GM12865 (cell line): ENCODE measurements around the gene DPP10.

Source experiments
- DNase-seq: peaks from one replicate; pipeline ENCODE4 v3.0.0; 2010; ENCODE audit warnings: low read depth
- H3K4me3 ChIP-seq: 2 replicates; pipeline ENCODE4 v1.5.1; 2011; ENCODE audit warnings: mild to moderate bottlenecking, low read depth, low read length, control low read depth
- CTCF ChIP-seq: IDR thresholded peaks from 2 replicates; pipeline ENCODE4 v1.5.1; 2011; ENCODE audit warnings: low read length, control low read depth, low read depth, inconsistent platforms; ENCODE audit not compliant: insufficient read depth; ENCODE audit errors: missing control alignments

The DPP10 gene

GRCh38 chr2:114464961-114465706 lies 22.7 kb downstream of the DPP10 start:
- TF ChIP-seq CTCF, result no peak
- H3K4me3 ChIP-seq, result no peak overlapping the region
- no peak for DNase-seq

- DNase-seq, result no peak
- H3K4me3 ChIP-seq, result no peak overlapping the region
- no peak for TF ChIP-seq CTCF
These were observed 25.9 kb downstream of the DPP10 start for GRCh38 chr2:114468343-114468742.

DNA sequence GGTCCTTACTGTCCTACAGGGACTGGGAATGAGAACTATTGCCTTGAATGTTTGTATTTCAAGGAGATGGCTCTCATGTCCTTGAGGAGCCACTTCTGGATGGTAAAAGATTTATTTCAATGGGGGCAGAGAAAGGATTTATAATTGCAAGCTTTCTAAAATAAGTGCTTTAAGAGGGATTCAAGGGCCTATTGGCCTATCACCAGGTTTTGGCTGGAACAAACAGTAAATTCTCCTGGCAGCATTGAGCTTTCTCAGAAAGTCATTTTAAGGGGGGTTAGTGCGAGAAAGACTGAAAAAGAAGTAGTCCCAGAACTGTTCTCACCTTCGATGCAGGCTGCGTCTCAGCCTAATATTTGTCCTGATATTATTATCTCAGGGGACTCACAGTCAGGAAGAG lies 29.8 kb downstream of the DPP10 start:
- DNase-seq, result no peak
- no peak for TF ChIP-seq CTCF
- H3K4me3 ChIP-seq, result no peak overlapping the region

GRCh38 chr2:114472726-114473125 lies 30.3 kb downstream of the DPP10 start:
- TF ChIP-seq CTCF, result no peak
- DNase-seq, result no peak
- no peak overlapping the region for H3K4me3 ChIP-seq

DNA sequence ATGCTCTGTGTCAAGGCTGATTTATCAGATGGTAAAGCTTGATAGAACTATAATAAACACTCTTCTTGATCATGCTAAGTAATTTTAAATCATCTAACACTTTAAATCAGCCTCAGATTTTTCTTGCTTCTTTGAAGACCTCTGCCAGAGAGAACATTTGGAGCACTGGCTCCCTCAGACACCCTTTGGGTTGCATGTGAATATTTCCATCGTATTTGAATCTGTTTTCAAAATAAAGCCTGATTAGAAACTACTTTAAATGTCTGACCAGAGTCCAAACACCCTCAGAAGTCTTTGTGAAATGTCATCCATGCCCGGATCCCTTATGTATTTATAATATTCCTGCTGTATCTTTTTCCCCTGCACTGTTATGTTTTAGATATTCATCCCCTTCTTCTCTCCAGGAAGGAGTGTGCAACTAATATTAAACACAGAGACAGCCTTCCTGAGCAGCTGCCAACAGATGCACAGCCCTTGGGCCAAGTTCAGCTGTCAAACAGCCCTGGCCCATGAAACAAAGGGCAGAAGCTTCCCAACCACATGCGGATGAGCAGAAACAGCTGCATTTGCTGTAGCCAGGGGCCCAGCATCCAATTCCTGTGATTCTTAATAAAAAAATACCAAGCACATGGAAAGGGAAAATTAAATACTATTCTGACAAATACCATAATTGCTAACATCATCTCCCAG lies 46.5 kb downstream of the DPP10 start:
- DNase-seq, result no peak
- H3K4me3 ChIP-seq, result no peak overlapping the region
- no peak for TF ChIP-seq CTCF

DNA sequence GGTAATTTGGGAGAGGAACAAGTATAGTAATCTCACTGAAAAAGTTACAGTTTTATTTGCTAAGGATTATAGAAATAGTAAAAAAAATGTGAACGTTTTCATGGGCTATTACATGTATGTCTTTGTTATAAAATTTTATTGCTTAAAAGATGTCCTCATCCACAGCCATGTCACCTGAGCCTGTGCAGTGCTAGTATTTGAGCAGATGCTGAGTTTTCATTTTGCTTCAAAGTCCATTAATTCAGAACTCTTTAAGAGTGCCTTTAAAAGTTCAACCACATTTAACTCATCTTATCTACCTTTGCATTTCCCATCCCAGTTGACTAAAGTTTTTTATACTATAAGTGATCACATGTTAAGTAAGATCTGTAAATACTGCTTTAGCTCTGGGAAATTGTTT lies 52.6 kb downstream of the DPP10 start:
- TF ChIP-seq CTCF, result no peak
- H3K4me3 ChIP-seq, result no peak overlapping the region
- no peak for DNase-seq
